HG03342 (cell line): ENCODE results near the gene KCNH1.

Experiments used
- ATAC-seq: cut with Tn5 transposase; IDR thresholded peaks from one replicate; pipeline ENCODE4 v1.9.1; 2021; ENCODE audit warnings: mild to moderate bottlenecking, moderate library complexity; ENCODE audit not compliant: unreplicated experiment

The KCNH1 gene

DNA sequence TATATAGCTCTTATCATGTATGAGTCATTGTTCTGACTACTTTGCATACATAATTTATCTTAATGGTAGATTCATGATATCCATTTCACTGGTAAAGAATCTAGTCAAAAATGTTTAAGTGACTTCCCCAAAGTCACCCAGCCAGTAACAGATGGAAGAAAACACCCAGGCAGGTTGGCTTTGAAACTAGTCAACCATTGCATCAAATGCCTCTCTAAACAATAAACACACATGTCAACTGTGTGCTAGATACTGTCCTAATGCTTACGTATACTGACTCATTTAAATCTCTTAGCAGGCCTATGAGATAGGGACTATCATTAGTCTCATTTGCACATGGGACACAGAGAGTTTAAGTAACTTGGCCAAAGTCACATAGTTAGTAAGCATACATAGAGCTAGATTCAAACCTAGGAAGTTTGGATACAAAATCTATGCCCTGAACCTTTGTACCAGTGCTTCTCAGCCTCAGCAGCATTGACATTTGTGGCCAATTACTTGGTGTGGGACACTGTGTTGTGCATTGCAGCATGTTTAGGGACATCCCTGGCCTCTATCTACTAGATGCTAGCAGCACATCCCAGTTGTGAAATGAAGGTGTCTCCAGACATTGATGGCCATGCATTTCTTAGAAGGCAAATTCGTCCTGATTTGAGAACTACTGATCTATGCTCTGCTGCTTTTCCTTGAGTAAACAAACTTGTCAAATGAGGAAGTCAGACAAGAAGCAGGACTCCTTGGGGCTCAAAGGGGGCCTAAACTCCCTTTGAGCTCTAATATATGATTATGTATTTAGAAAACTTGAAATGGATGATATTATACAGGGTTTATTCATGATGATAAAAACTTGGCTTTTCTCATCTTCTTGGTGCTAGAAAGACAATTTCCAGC, 316.3 kb downstream of the KCNH1 start:
- no peak for ATAC-seq

DNA sequence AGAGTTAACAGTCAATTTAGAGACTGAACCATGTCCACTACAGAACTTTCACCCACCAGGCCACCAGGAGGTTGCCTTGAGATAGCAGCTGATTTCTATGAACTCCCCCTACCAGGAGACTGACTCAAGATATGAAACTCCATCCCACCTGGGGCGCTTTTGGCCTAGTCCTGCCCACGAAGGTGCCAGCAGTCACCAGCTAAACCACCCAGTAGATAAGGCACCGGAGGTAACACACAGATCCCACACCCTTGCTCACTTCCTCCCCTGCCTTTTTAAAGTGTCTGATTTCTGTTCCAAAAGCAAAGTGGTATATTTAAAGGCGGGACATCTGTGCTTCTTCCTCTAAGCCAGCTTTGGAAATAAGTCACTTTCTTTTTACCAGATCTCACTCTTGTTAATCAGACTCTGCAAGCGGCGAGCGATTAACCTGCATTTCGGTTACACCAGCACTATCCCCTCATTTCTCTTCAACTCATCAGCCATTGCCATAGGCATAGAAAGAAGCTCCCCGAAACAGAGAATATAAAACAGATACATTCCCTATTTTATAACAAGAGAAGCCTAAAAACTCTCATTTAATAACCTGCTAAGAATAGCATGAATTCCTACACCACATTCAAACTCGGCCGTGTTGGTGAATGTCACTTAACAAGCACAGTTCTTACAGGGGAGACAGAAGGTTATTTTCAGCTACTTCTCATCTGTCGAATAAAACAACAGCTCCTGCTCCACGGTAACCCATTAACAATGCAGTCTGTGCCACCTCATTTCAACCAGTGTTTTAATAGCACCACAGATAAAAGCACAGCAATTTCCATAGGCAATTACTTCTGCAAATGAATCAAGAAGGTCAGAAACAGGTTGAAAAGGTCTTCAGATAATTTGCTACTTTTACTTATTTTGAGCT, 318.1 kb downstream of the KCNH1 start:
- ATAC-seq, result no peak

DNA sequence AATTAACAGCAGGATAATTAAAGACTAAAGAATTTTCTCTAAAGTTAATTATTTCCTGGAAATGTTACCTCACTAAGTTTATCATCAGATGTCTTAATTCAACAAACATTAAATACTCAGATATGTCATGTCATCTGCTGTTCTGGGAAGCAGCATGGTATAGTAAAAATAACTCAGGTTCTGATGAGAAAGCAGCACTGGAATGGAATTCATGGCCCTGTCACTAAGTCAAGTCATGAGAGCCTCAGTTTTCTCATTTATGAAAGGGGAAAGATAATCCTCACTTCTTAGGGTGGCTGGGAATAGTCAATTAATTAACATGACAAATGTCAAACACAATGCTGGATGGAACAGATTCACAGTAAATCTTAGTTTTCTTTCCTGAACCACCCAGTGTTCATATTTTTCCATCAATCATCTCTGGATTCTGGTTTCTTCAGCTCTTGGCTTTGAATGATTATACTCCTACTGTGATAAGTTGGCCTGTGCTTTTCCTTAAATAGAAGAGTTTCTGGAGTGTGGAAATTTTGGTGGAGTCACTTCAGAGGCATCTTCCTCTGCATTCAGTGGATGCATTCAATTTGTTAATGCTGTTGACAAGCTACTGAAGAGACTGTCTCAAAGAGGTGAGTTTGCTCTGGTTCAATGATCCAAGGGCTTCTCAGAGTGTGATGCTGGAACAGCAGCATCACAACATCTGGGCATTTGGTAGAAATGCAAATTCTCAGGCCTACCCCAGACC, 319.4 kb downstream of the KCNH1 start:
- ATAC-seq, result no peak

- no peak for ATAC-seq
Observed at GRCh38 chr1:210801501-210801900, 332.4 kb downstream of the KCNH1 start.

DNA sequence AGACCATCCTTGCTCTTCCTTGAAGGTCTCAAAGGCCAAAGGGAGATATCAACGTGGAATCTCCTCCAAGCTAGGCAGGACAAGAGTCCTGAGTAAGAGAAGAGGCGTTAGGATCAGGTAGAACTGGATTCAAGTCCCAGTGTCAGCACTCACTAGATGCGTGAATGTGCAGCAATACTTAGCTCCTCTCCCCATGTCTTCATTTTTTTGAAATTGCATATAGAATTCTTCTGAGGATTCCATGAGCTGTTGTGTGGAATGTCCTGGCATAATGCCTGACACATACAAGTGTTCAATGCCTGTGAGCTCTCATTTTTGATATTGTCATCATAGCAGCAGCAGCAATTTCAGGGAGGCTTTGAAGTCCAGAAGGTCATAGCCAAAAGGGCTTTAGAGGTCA, 333.2 kb downstream of the KCNH1 start:
- ATAC-seq, result no peak

- no peak for ATAC-seq
Observed at GRCh38 chr1:210800301-210800700, 333.6 kb downstream of the KCNH1 start.

DNA sequence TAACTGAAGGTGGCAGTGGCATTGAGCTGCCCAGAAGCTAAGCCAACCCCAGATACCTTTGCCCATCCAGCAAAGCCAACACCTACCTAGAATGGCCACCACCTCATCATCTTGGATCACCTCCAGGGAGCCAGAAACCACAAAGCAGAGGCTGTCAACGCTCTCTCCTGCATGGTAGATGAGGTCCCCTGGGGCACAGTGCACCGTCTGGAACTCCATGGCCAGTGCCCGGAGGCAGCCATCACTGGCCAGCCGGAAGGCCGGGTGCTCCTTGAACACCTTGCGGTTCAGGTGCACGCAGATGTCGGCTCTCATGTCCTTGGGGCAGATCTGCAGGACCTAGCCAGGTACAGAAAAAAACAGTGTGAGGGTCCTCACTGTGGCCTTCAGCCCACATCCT, 336.5 kb downstream of the KCNH1 start:
- no peak for ATAC-seq

- ATAC-seq, result no peak
Observed at GRCh38 chr1:210796421-210796820, 337.5 kb downstream of the KCNH1 start.

- no peak for ATAC-seq
Observed at GRCh38 chr1:210794445-210794844, 339.5 kb downstream of the KCNH1 start.

GRCh38 chr1:210792250-210793102, 341.5 kb downstream of the KCNH1 start:
- no peak for ATAC-seq

GRCh38 chr1:210790196-210790595, 343.8 kb downstream of the KCNH1 start:
- ATAC-seq, result no peak

DNA sequence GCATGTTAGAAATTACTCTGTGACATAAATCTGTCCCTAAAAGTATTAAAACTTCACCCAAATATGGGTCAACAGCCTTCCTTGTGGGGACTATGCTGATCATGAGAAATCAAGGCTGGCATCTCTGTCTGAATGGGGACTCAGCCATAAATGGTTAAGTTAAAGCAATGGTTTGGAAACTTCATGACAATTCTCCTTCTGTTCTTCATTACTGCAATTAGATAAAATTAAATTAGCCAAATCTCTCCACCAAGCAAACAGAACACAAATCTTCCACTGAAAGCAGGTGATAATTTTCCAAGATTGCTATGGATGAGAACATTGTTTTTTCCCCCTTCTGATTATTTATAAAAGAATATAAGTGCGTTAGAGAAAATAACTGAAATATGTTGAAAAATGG, 346.1 kb downstream of the KCNH1 start:
- no peak for ATAC-seq

DNA sequence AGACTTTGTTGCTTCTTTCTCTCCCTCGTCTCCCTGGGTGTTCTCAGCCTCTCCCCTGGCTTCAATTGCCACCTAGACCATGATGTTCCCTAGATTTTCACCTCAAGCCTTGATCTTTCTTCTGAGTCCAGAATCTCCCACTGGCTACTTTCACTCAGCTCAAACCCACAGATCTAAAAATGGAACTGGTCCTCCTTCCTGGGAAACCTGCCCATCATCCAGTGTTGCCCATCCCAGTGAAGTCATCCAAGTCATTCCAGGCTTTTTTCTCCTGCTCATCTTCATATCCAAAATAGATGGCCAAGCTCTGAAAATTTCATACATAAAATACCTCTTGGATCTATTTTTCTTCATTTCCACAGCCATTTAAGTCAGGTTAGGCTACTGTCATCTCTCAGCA, 347.4 kb downstream of the KCNH1 start:
- no peak for ATAC-seq

- no peak for ATAC-seq
Observed at GRCh38 chr1:210783925-210784324, 350.0 kb downstream of the KCNH1 start.

- ATAC-seq, result no peak
Observed at GRCh38 chr1:210781652-210782051, 352.3 kb downstream of the KCNH1 start.

- no peak for ATAC-seq
Observed at GRCh38 chr1:210779269-210779668, 354.7 kb downstream of the KCNH1 start.

GRCh38 chr1:210777914-210778313, 356.0 kb downstream of the KCNH1 start:
- no peak for ATAC-seq

- no peak for ATAC-seq
Observed at GRCh38 chr1:210776712-210777111, 357.2 kb downstream of the KCNH1 start.

- ATAC-seq, result no peak
Observed at GRCh38 chr1:210775289-210775688, 358.7 kb downstream of the KCNH1 start.

DNA sequence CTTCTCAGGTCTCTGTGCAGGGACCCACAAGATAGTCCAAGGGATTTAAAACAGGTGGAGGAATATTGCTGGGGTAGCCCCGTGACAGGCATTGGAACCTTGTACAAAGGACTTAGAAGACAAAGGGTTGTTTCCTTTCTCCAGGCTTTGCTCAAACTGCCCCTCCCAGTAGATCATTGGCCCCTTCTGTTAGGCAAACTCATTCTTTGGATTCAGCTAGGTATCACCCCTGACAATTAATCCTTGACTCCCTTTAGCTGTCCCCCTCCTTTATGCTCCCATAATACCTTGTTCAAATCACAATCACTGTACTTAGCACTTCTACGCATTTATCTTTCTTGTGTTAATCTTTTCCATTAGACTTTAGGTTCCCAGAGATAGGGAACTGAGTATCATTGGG, 360.5 kb downstream of the KCNH1 start:
- no peak for ATAC-seq
